Upper lobe of left lung (tissue), 6 donors: ENCODE results near the gene MSI2. TPM values are rescaled to one million over a fixed set of nuclear protein-coding genes. Genes with fewer than 3 reads are reported as not detected.
A peak's percentile ranks its signal among the peaks of the same experiment; 100 is the strongest.

ENCODE experiments used
- ATAC-seq, 2 donors: fragments of 200-7000 bp; cut with Tn5 transposase; one replicate each; pipeline ENCODE4 v1.9.1; 2022; ENCODE audit warnings: mild to moderate bottlenecking in 2 of 2, moderate library complexity in 2 of 2; ENCODE audit not compliant: low FRiP score in 2 of 2
- DNase-seq, 2 donors: peaks; one replicate each; pipeline ENCODE4 v3.0.0-alpha.2; 2019 to 2020
- H3K27ac ChIP-seq, 4 donors: fragments of 200-600 bp; sonication (generic); one replicate each; pipeline ENCODE4 v1.5.1; 2016 to 2019
- H3K27me3 ChIP-seq, 4 donors: fragments of 200-600 bp; sonication (generic); one replicate each; pipeline ENCODE4 v1.5.1; 2017 to 2019
- H3K36me3 ChIP-seq, 4 donors: fragments of 200-600 bp; sonication (generic); one replicate each; pipeline ENCODE4 v1.5.1; 2016 to 2019
- H3K4me1 ChIP-seq, 4 donors: fragments of 200-600 bp; sonication (generic); one replicate each; pipeline ENCODE4 v1.5.1; 2018 to 2019
- H3K4me3 ChIP-seq, 4 donors: fragments of 200-600 bp; sonication (generic); one replicate each; pipeline ENCODE4 v1.5.1; 2017 to 2019; ENCODE audit warnings: mild to moderate bottlenecking in 2 of 4, moderate library complexity in 1 of 4
- H3K9me3 ChIP-seq, 4 donors: fragments of 200-600 bp; sonication (generic); one replicate each; pipeline ENCODE4 v1.5.1; 2018 to 2019
- CTCF ChIP-seq, 6 experiments: fragments of 450-650 bp in 4 of 6; fragments of 200-600 bp in 2 of 6; sonication (generic) in 2 of 6; IDR thresholded peaks; one replicate each; pipeline ENCODE4 v1.5.1; 2016 to 2019; ENCODE audit warnings: antibody characterized with exemption in 6 of 6
- EP300 ChIP-seq, 4 donors: sonication (generic); formaldehyde crosslinking; IDR thresholded peaks; one replicate each; pipeline ENCODE4 v1.5.1; 2017; ENCODE audit warnings: antibody characterized with exemption in 4 of 4, control low read depth in 2 of 4
- POLR2A ChIP-seq, 4 donors: fragments of 450-650 bp; IDR thresholded peaks; one replicate each; pipeline ENCODE4 v1.5.1; 2016 to 2017; ENCODE audit warnings: antibody characterized with exemption in 4 of 4, mild to moderate bottlenecking in 2 of 4
- POLR2AphosphoS5 ChIP-seq, 2 donors: sonication (generic); formaldehyde crosslinking; IDR thresholded peaks; one replicate each; pipeline ENCODE4 v1.5.1; 2017; ENCODE audit warnings: antibody characterized with exemption in 2 of 2
- WGBS, 2 donors: methylation state at CpG; one replicate each; pipeline ENCODE4 v1.1.5; 2017 to 2018; 5-methylcytosine and 5-hydroxymethylcytosine counted together
- total RNA-seq, 6 donors: library from RNA; depleted of rRNA in 4 of 6; stranded (reverse); fragments of >200 nt in 4 of 6; gene quantifications; one replicate each; pipeline versions ENCODE4 v1.1.0 to v1.2.1, GENCODE V29; 2016 to 2021
- donor health status: DM: no; HTN: no; CAD: no; lungs with moderate emphysema.
- donor health status: DM: no; HTN: yes; CAD: no; lungs with severe emphysema.

Gene MSI2
- total RNA-seq, 6 donors from 2014 or later = 20.1 to 44.0 (median 32.2) TPM

- H3K27ac ChIP-seq = no peak overlapping the region
- H3K27me3 ChIP-seq = no peaks in the 10 kb centered on the region
- H3K4me3 ChIP-seq = no peak overlapping the region
- H3K4me1 ChIP-seq = no peaks in the 10 kb centered on the region
- DNase-seq = no peak
- ATAC-seq = peak in 1 of 2 donors; percentile 3
- H3K9me3 ChIP-seq = no peaks in the 10 kb centered on the region
- WGBS, 2 donors = 93 to 95% methylated on average over 4 of the region's 4 CpGs
- no peaks in the 10 kb centered on the region for H3K36me3 ChIP-seq
- TF ChIP-seq EP300 (IDR thresholded peaks at IDR 0.05) (no peak), POLR2AphosphoS5 (IDR thresholded peaks at IDR 0.05) (no peak), POLR2A (IDR thresholded peaks at IDR 0.05) (no peak), CTCF (IDR thresholded peaks at IDR 0.05) (no peak)
Measured at GRCh38 chr17:57629886-57630285, 373.6 kb downstream of the MSI2 start.

GRCh38 chr17:57630736-57631135 lies 374.4 kb downstream of the MSI2 start:
- no peak overlapping the region for H3K4me3 ChIP-seq
- H3K4me1 ChIP-seq = no peaks in the 10 kb centered on the region
- TF ChIP-seq CTCF (IDR thresholded peaks at IDR 0.05) (no peak), POLR2AphosphoS5 (IDR thresholded peaks at IDR 0.05) (no peak), EP300 (IDR thresholded peaks at IDR 0.05) (no peak), POLR2A (IDR thresholded peaks at IDR 0.05) (no peak)
- DNase-seq = no peak
- no peaks in the 10 kb centered on the region for H3K36me3 ChIP-seq
- H3K27ac ChIP-seq = no peak overlapping the region
- ATAC-seq = no peak
- WGBS, 2 donors = 97 to 100% methylated on average over 7 to 8 of the region's 8 CpGs
- H3K27me3 ChIP-seq = no peaks in the 10 kb centered on the region
- no peaks in the 10 kb centered on the region for H3K9me3 ChIP-seq

- H3K9me3 ChIP-seq = no peaks in the 10 kb centered on the region
- TF ChIP-seq POLR2A (IDR thresholded peaks at IDR 0.05) = no peak
- no peak for TF ChIP-seq CTCF (IDR thresholded peaks at IDR 0.05)
- TF ChIP-seq EP300 (IDR thresholded peaks at IDR 0.05) = no peak
- TF ChIP-seq POLR2AphosphoS5 (IDR thresholded peaks at IDR 0.05) = no peak
- DNase-seq (no peak), ATAC-seq (no peak)
- H3K4me1 ChIP-seq = no peaks in the 10 kb centered on the region
- H3K27ac ChIP-seq = no peak overlapping the region
- H3K4me3 ChIP-seq = no peak overlapping the region
- no peaks in the 10 kb centered on the region for H3K36me3 ChIP-seq
- WGBS, 2 donors = 79 to 80% methylated on average over 6 of the region's 6 CpGs
- no peaks in the 10 kb centered on the region for H3K27me3 ChIP-seq
Measured at GRCh38 chr17:57631871-57632270, 375.5 kb downstream of the MSI2 start.

- Histone ChIP-seq H3K36me3 (no peaks in the 10 kb centered on the region), H3K27ac (no peak overlapping the region), H3K27me3 (no peaks in the 10 kb centered on the region), H3K9me3 (no peaks in the 10 kb centered on the region), H3K4me3 (no peak overlapping the region), H3K4me1 (no peaks in the 10 kb centered on the region)
- 83 to 94% methylated on average over 1 to 5 of the region's 5 CpGs for WGBS, 2 donors
- peak in 1 of 2 donors; percentile 66 for DNase-seq
- TF ChIP-seq CTCF (IDR thresholded peaks at IDR 0.05) (no peak), POLR2AphosphoS5 (IDR thresholded peaks at IDR 0.05) (no peak), POLR2A (IDR thresholded peaks at IDR 0.05) (no peak), EP300 (IDR thresholded peaks at IDR 0.05) (no peak)
- no peak for ATAC-seq
Measured at GRCh38 chr17:57632294-57632693, 376.0 kb downstream of the MSI2 start.

- no peak for ATAC-seq
- no peaks in the 10 kb centered on the region for H3K4me1 ChIP-seq
- H3K36me3 ChIP-seq = no peaks in the 10 kb centered on the region
- H3K27me3 ChIP-seq = no peaks in the 10 kb centered on the region
- 95 to 96% methylated on average over 12 to 14 of the region's 14 CpGs for WGBS, 2 donors
- H3K9me3 ChIP-seq = no peaks in the 10 kb centered on the region
- no peak for TF ChIP-seq EP300 (IDR thresholded peaks at IDR 0.05)
- no peak for TF ChIP-seq CTCF (IDR thresholded peaks at IDR 0.05)
- no peak for TF ChIP-seq POLR2AphosphoS5 (IDR thresholded peaks at IDR 0.05)
- TF ChIP-seq POLR2A (IDR thresholded peaks at IDR 0.05) = no peak
- no peak overlapping the region for H3K4me3 ChIP-seq
- DNase-seq = peak in 1 of 2 donors; percentile 55
- H3K27ac ChIP-seq = no peak overlapping the region
Measured at GRCh38 chr17:57633236-57633635, 376.9 kb downstream of the MSI2 start.
